WTC11 (cell line): ENCODE measurements around the gene FCER1G.

ENCODE experiments used
- CTCF ChIP-seq: fragments of 200-600 bp; IDR thresholded peaks from 2 replicates; pipeline ENCODE4 v1.8.0; 2022; ENCODE audit warnings: antibody characterized with exemption
- FOXK1 ChIP-seq: sonication (generic); formaldehyde crosslinking; IDR thresholded peaks from 2 replicates; pipeline ENCODE4 v1.8.0; 2022; ENCODE audit warnings: mild to moderate bottlenecking, moderate library complexity, missing genetic modification reagents
- FOXP1 ChIP-seq: sonication (generic); formaldehyde crosslinking; IDR thresholded peaks from 2 replicates; pipeline ENCODE4 v1.8.0; 2022; ENCODE audit warnings: missing genetic modification reagents, mild to moderate bottlenecking, moderate library complexity, borderline replicate concordance
- GABPB1 ChIP-seq: sonication (generic); formaldehyde crosslinking; IDR thresholded peaks from 2 replicates; pipeline ENCODE4 v1.8.1; 2023; ENCODE audit warnings: mild to moderate bottlenecking, missing genetic modification reagents
- MYBL2 ChIP-seq: sonication (generic); formaldehyde crosslinking; IDR thresholded peaks from 2 replicates; pipeline ENCODE4 v1.8.1; 2023; ENCODE audit warnings: mild to moderate bottlenecking, moderate library complexity, missing genetic modification reagents
- NFYB ChIP-seq: sonication (generic); formaldehyde crosslinking; conservative IDR thresholded peaks from 2 replicates; pipeline ENCODE4 v1.8.0; 2022; ENCODE audit warnings: low read depth, missing genetic modification reagents
- USF1 ChIP-seq: sonication (generic); formaldehyde crosslinking; IDR thresholded peaks from 2 replicates; pipeline ENCODE4 v1.8.0; 2022; ENCODE audit warnings: mild to moderate bottlenecking, missing genetic modification reagents
- ZNF121 ChIP-seq: sonication (generic); formaldehyde crosslinking; IDR thresholded peaks from 2 replicates; pipeline ENCODE4 v1.8.0; 2023; ENCODE audit warnings: missing genetic modification reagents

- TF ChIP-seq MYBL2: no peak
- TF ChIP-seq GABPB1 (CRISPR knock-in tag): no peak
- no peak for TF ChIP-seq FOXP1 (CRISPR knock-in tag)
- no peak for TF ChIP-seq NFYB (CRISPR knock-in tag)
- TF ChIP-seq CTCF: no peak
- TF ChIP-seq ZNF121 (CRISPR knock-in tag): no peak
- no peak for TF ChIP-seq FOXK1 (CRISPR knock-in tag)
- TF ChIP-seq USF1 (CRISPR knock-in tag): no peak
These were observed 26.6 kb downstream of the FCER1G start for GRCh38 chr1:161241682-161242081.
